H1 (cell line): ENCODE data around the gene NID1. TPM values are rescaled to one million over a fixed set of nuclear protein-coding genes. Genes with fewer than 3 reads are reported as not detected.

Experiments
- CTCF ChIA-PET: fragments of 300-600 bp; sonication (Branson Sonifier 250); formaldehyde crosslinking; loops from one replicate; lab custom pipeline; 2021; ENCODE audit not compliant: partially characterized antibody; lab: Charles Lee
- POLR2A ChIA-PET: fragments of 300-600 bp; sonication (Branson Sonifier 250); formaldehyde crosslinking; loops from one replicate; lab custom pipeline; 2021; ENCODE audit warnings: inconsistent platforms; ENCODE audit not compliant: partially characterized antibody; lab: Charles Lee
- DNase-seq, 2 experiments: peaks; one replicate each; pipeline versions ENCODE4 v3.0.0 to v3.0.0-alpha.2; 2010 to 2022; ENCODE audit warnings: low spot score in 2 of 2, low read depth in 1 of 2, mixed read lengths in 1 of 2
- FAIRE-seq: peaks from 2 replicates; lab custom pipeline; 2011; peaks lifted over from hg19 to GRCh38; lab: Jason Lieb, UNC
- H2AFZ ChIP-seq: 2 replicates; pipeline ENCODE4 v1.8.1; 2012; ENCODE audit warnings: low read length, inconsistent platforms
- H2AK5ac ChIP-seq: 2 replicates; pipeline ENCODE4 v1.6.1; 2013; ENCODE audit warnings: low read depth, low read length
- H2BK120ac ChIP-seq: replicated peaks from 2 replicates; pipeline ENCODE3; 2013; ENCODE audit warnings: low read depth, low read length, inconsistent platforms
- H2BK12ac ChIP-seq: 2 replicates; pipeline ENCODE4 v1.6.1; 2013; ENCODE audit warnings: low read depth, low read length
- H2BK15ac ChIP-seq: 2 replicates; pipeline ENCODE4 v1.6.1; 2013; ENCODE audit warnings: low read length
- H2BK20ac ChIP-seq: 2 replicates; pipeline ENCODE4 v1.6.1; 2013; ENCODE audit warnings: low read length
- H2BK5ac ChIP-seq: 2 replicates; pipeline ENCODE4 v1.6.1; 2013; ENCODE audit warnings: low read depth, low read length
- H3K14ac ChIP-seq: 2 replicates; pipeline ENCODE4 v1.6.1; 2013; ENCODE audit warnings: inconsistent platforms; ENCODE audit not compliant: insufficient read length
- H3K18ac ChIP-seq: 2 replicates; pipeline ENCODE4 v1.6.1; 2013; ENCODE audit warnings: low read length; ENCODE audit errors: extremely low read depth
- H3K23ac ChIP-seq: 2 replicates; pipeline ENCODE4 v1.6.1; 2013; ENCODE audit warnings: inconsistent platforms; ENCODE audit not compliant: insufficient read length
- H3K23me2 ChIP-seq: 2 replicates; pipeline ENCODE4 v1.6.1; 2013; ENCODE audit warnings: low read depth, low read length
- H3K27ac ChIP-seq: 2 replicates; pipeline ENCODE4 v1.6.1; 2011; ENCODE audit warnings: low read depth, low read length, inconsistent platforms
- H3K27me3 ChIP-seq, 4 experiments: replicated peaks in 1 of 4; 1 replicate in 1 of 4; 2 replicates in 3 of 4; pipeline versions ENCODE4 v1.6.1 to v1.8.1; 2011 to 2013; ENCODE audit warnings: low read length in 3 of 4, mild to moderate bottlenecking in 3 of 4, inconsistent platforms in 2 of 4, mixed read lengths in 2 of 4, moderate library complexity in 1 of 4; ENCODE audit not compliant: control insufficient read depth in 3 of 4, insufficient read depth in 3 of 4; ENCODE audit errors: extremely low read depth in 1 of 4
- H3K36me3 ChIP-seq, 4 experiments: 2 replicates each; pipeline versions ENCODE4 v1.6.1 to v1.8.1; 2011 to 2013; ENCODE audit warnings: mild to moderate bottlenecking in 4 of 4, low read length in 3 of 4, moderate library complexity in 2 of 4, control low read depth in 1 of 4, inconsistent platforms in 1 of 4; ENCODE audit not compliant: insufficient read depth in 4 of 4, control insufficient read depth in 2 of 4
- H3K4ac ChIP-seq: replicated peaks from 2 replicates; pipeline ENCODE3; 2013; ENCODE audit warnings: low read length, low read depth, mixed read lengths, inconsistent platforms; ENCODE audit not compliant: insufficient read length
- H3K4me1 ChIP-seq, 4 experiments: replicated peaks in 1 of 4; 1 replicate in 1 of 4; 2 replicates in 3 of 4; pipeline versions ENCODE4 v1.6.1 to v1.8.1; 2011 to 2013; ENCODE audit warnings: low read length in 3 of 4, inconsistent platforms in 2 of 4, mixed read lengths in 1 of 4; ENCODE audit not compliant: insufficient read depth in 4 of 4, control insufficient read depth in 3 of 4
- H3K4me2 ChIP-seq, 2 experiments: 2 replicates each; pipeline versions ENCODE4 v1.6.1 to v1.8.1; 2011 to 2013; ENCODE audit warnings: low read depth in 2 of 2, low read length in 2 of 2, control low read depth in 1 of 2, inconsistent platforms in 1 of 2, mild to moderate bottlenecking in 1 of 2; ENCODE audit not compliant: insufficient read depth in 1 of 2
- H3K4me3 ChIP-seq, 4 experiments: fragments of 200-600, 300-600 bp in 1 of 4; sonication (generic), shearing (Covaris generic), sonication (Bioruptor Twin) in 1 of 4; 2 replicates each; pipeline versions ENCODE4 v1.5.1 to v1.8.1; 2011 to 2016; ENCODE audit warnings: low read length in 4 of 4, low read depth in 3 of 4, control low read depth in 2 of 4, inconsistent platforms in 2 of 4, mild to moderate bottlenecking in 2 of 4, mixed read lengths in 1 of 4, moderate library complexity in 1 of 4; ENCODE audit not compliant: insufficient read depth in 2 of 4; ENCODE audit errors: extremely low read depth in 1 of 4
- H3K56ac ChIP-seq: replicated peaks from 2 replicates; pipeline ENCODE3; 2013; ENCODE audit warnings: low read depth, mild to moderate bottlenecking, mixed read lengths, low read length, inconsistent platforms; ENCODE audit not compliant: insufficient read length
- H3K79me1 ChIP-seq: 2 replicates; pipeline ENCODE4 v1.6.1; 2013; ENCODE audit warnings: low read depth, low read length, control low read depth
- H3K79me2 ChIP-seq, 2 experiments: 2 replicates each; pipeline versions ENCODE4 v1.6.1 to v1.8.1; 2012 to 2013; ENCODE audit warnings: low read length in 2 of 2, mild to moderate bottlenecking in 2 of 2, inconsistent platforms in 1 of 2; ENCODE audit not compliant: insufficient read depth in 2 of 2, control insufficient read depth in 1 of 2
- H3K9ac ChIP-seq, 4 experiments: replicated peaks in 1 of 4; 1 replicate in 1 of 4; 2 replicates in 3 of 4; pipeline versions ENCODE4 v1.6.1 to v1.8.1; 2011 to 2013; ENCODE audit warnings: low read depth in 3 of 4, low read length in 3 of 4, control low read depth in 2 of 4, mild to moderate bottlenecking in 2 of 4, moderate library complexity in 2 of 4, inconsistent platforms in 1 of 4; ENCODE audit errors: extremely low read depth in 1 of 4
- H3K9me3 ChIP-seq, 2 experiments: 2 replicates each; pipeline versions ENCODE4 v1.6.1 to v1.8.1; 2012 to 2013; ENCODE audit warnings: mild to moderate bottlenecking in 2 of 2, moderate library complexity in 2 of 2, control low read depth in 1 of 2, inconsistent platforms in 1 of 2, low read depth in 1 of 2, low read length in 1 of 2, mixed read lengths in 1 of 2; ENCODE audit not compliant: insufficient read depth in 2 of 2
- H4K20me1 ChIP-seq, 2 experiments: replicated peaks in 1 of 2; 2 replicates each; pipeline versions ENCODE3 to v1.8.1; 2011 to 2013; ENCODE audit warnings: inconsistent platforms in 2 of 2, low read length in 2 of 2, mild to moderate bottlenecking in 1 of 2; ENCODE audit not compliant: insufficient read depth in 2 of 2, control insufficient read depth in 1 of 2
- H4K5ac ChIP-seq: 2 replicates; pipeline ENCODE4 v1.6.1; 2013; ENCODE audit warnings: low read length, low read depth, mixed read lengths, inconsistent platforms; ENCODE audit not compliant: insufficient read length
- H4K8ac ChIP-seq: 2 replicates; pipeline ENCODE4 v1.8.0; 2013; ENCODE audit warnings: mild to moderate bottlenecking, moderate library complexity, low read length, inconsistent platforms; ENCODE audit not compliant: insufficient read depth; ENCODE audit errors: extremely low read depth
- H4K91ac ChIP-seq: replicated peaks from 2 replicates; pipeline ENCODE3; 2013; ENCODE audit warnings: low read length, mixed read lengths, inconsistent platforms; ENCODE audit not compliant: insufficient read length
- CBX8 ChIP-seq: fragments of 300-800, 300-1000 bp; sonication (generic); IDR thresholded peaks from 2 replicates; pipeline ENCODE4 v1.7.1; 2016; ENCODE audit warnings: low read depth, low read length, borderline replicate concordance
- CHD2 ChIP-seq: IDR thresholded peaks from 2 replicates; pipeline ENCODE4 v1.6.1; 2012; ENCODE audit warnings: low read length, improper control_type of control experiment
- KDM4A ChIP-seq: IDR thresholded peaks from one replicate; pipeline ENCODE4 v1.7.1; 2012; ENCODE audit warnings: low read depth, mild to moderate bottlenecking, moderate library complexity, low read length, inconsistent platforms; ENCODE audit not compliant: severe bottlenecking
- RAD21 ChIP-seq, 2 experiments: IDR thresholded peaks in 1 of 2; conservative IDR thresholded peaks in 1 of 2; 2 replicates each; pipeline ENCODE4 v1.6.1; 2011; ENCODE audit warnings: low read depth in 2 of 2, low read length in 2 of 2, improper control_type of control experiment in 1 of 2, inconsistent platforms in 1 of 2, mild to moderate bottlenecking in 1 of 2, moderate library complexity in 1 of 2
- RNF2 ChIP-seq: fragments of 200-900, 300-1000 bp; sonication (generic); IDR thresholded peaks from 2 replicates; pipeline ENCODE4 v1.7.1; 2016; ENCODE audit warnings: borderline replicate concordance, low read depth, mild to moderate bottlenecking, antibody characterized with exemption, low read length; ENCODE audit not compliant: poor library complexity, severe bottlenecking; ENCODE audit errors: missing control alignments
- SIX5 ChIP-seq: IDR thresholded peaks from 2 replicates; pipeline ENCODE4 v1.6.1; 2011; ENCODE audit warnings: mild to moderate bottlenecking, low read depth, low read length
- SUZ12 ChIP-seq: fragments of 200-600 bp; sonication (generic); IDR thresholded peaks from 2 replicates; pipeline ENCODE4 v1.6.1; 2012; ENCODE audit warnings: mild to moderate bottlenecking, inconsistent platforms, low read length, moderate library complexity, mixed read lengths
- TCF12 ChIP-seq: IDR thresholded peaks from 2 replicates; pipeline ENCODE4 v1.6.1; 2011; ENCODE audit warnings: low read depth, mild to moderate bottlenecking, low read length
- TEAD4 ChIP-seq: IDR thresholded peaks from 2 replicates; pipeline ENCODE4 v1.6.1; 2012; ENCODE audit warnings: low read depth, low read length, inconsistent platforms, mixed read lengths
- WGBS, 2 experiments: shearing (Covaris generic) in 1 of 2; methylation state at CpG; one replicate each; pipeline versions ENCODE4 v1.1.6 to v1.1.7; 2013 to 2015; ENCODE audit warnings: low lambda C conversion rate in 2 of 2, mixed read lengths in 2 of 2, inconsistent platforms in 1 of 2, low coverage in 1 of 2, missing lambda C conversion rate in 1 of 2; ENCODE audit not compliant: insufficient replicate concordance in 2 of 2, insufficient coverage in 1 of 2, insufficient read length in 1 of 2; ENCODE audit errors: extremely low coverage in 1 of 2, missing lambda C conversion rate in 1 of 2; 5-methylcytosine and 5-hydroxymethylcytosine counted together
- polyA plus RNA-seq, 7 experiments: library from polyadenylated mRNA; depleted of rRNA in 3 of 7; stranded (reverse) in 5 of 7; unstranded in 2 of 7; fragments of >200 nt in 5 of 7; fragments of 200-250 nt in 2 of 7; gene quantifications; 1 replicate in 5 of 7; 2 replicates in 1 of 7; 4 replicates in 1 of 7; pipeline versions ENCODE4 v1.2.1 to v1.2.3, GENCODE V29; 2011 to 2013; ENCODE audit warnings: missing spikeins in 2 of 7, mixed read lengths in 2 of 7
- total RNA-seq: library from RNA; stranded (reverse); fragmentation: NEBNext Ultra II Directional; extraction: Animal tissue kit (Norgen Biotek cat#: 25700); gene quantifications from 2 replicates; pipeline ENCODE4 v1.2.1, GENCODE V29; 2021
- TF ChIP-seq, protein P1 (sequence below): IDR thresholded peaks from 2 replicates; pipeline ENCODE4 v1.6.1; 2011; ENCODE audit warnings: low read length, improper control_type of control experiment

NID1 gene
- total and polyA plus RNA-seq, 2 of the 8 experiments (the other 6 are each of a cell fraction or from before 2014, with no cell fraction given): 20.9 to 25.4 TPM

DNA sequence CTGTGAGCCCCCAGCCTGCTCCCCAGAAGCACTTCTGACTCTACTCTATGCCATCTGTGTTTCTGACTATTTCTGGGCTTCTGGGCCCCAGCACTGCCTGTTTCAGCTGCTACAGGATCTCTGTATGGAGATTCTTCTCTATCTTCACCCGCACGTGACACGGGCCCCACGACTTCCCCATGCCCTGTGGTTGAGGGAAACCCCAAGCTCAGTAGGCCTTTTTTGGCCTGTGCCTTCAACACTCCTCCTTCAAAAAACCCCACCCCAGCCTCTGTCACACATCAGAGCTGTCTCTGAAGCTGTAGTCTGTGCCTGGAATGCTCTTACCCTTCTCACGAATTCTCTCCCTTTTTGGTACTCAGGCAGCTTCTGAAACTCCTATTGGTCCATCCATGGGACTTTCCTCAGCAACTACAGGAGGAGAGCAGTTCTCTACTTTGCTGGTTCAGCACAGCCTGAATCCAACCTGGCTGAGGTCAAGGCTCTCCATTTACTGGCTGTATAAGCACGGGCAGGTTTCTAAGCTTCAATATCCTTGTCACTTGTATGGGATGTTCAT, 2.0 kb upstream of the NID1 start:
- Histone ChIP-seq H4K8ac (no peak overlapping the region), H3K36me3 (no peaks in the 10 kb centered on the region), H4K5ac (no peak overlapping the region), H2BK5ac (no peak overlapping the region), H2AFZ (no peak overlapping the region), H3K79me1 (no peaks in the 10 kb centered on the region), H2BK20ac (no peak overlapping the region), H3K4ac (no peak overlapping the region), H3K4me3 (no peak overlapping the region), H3K79me2 (no peaks in the 10 kb centered on the region), H2BK15ac (peak overlapping the region; percentile 76), H3K4me2 (no peak overlapping the region), H3K27ac (no peak overlapping the region), H3K4me1 (peaks cover 3 to 11% (median 4%) of the 10 kb centered on the region in 4 experiments; a peak in 5 of 7 replicates), H2AK5ac (no peak overlapping the region), H3K27me3 (peaks cover 5 to 33% (median 24%) of the 10 kb centered on the region in 4 experiments; a peak in 6 of 7 replicates), H2BK120ac (no peak overlapping the region), H4K91ac (no peak overlapping the region), H3K14ac (no peak overlapping the region), H3K23ac (no peak overlapping the region), H3K23me2 (peaks cover 11% of the 10 kb centered on the region; the same call in 1 of the 2 replicates), H4K20me1 (no peaks in the 10 kb centered on the region), H3K9me3 (no peaks in the 10 kb centered on the region; a peak in 1 of 4 replicates), H3K9ac (no peak overlapping the region; a peak in 1 of 7 replicates), H3K18ac (no peak overlapping the region), H2BK12ac (peak overlapping the region; percentile 28; the same call in 1 of the 2 replicates), H3K56ac (no peak overlapping the region)
- FAIRE-seq (no peak), DNase-seq (no peak)
- TF ChIP-seq SIX5: no peak
- no peak for TF ChIP-seq TEAD4
- TF ChIP-seq KDM4A: no peak
- no peak for TF ChIP-seq CBX8
- no peak for TF ChIP-seq RAD21 (IDR thresholded peaks at IDR 0.05 in 1 of 2, conservative IDR thresholded peaks at IDR 0.05 in 1 of 2; ENCODE audit: low read depth in 2 of 2, low read length in 2 of 2)
- TF ChIP-seq SUZ12: no peak
- TF ChIP-seq TCF12: no peak
- no peak for TF ChIP-seq CHD2
- TF ChIP-seq RNF2: no peak
- TF ChIP-seq, protein P1, sequence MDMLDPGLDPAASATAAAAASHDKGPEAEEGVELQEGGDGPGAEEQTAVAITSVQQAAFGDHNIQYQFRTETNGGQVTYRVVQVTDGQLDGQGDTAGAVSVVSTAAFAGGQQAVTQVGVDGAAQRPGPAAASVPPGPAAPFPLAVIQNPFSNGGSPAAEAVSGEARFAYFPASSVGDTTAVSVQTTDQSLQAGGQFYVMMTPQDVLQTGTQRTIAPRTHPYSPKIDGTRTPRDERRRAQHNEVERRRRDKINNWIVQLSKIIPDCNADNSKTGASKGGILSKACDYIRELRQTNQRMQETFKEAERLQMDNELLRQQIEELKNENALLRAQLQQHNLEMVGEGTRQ: no peak
- POLR2A ChIA-PET: interaction anchor here (0.6 to 1.5 kb wide), 2 partner anchors 61 to 161 kb away, joined by 3 read pairs; no protein-coding TSS in a partner anchor
- WGBS, 2 experiments: 88% methylated on average over 6 of the region's 6 CpGs; no CpG with 5 or more reads in 1 of the 2 experiments
- CTCF ChIA-PET: interaction anchor here (0.6 to 1.2 kb wide), 4 partner anchors 10 to 436 kb away, joined by 3 to 4 read pairs (median 4); no protein-coding TSS in a partner anchor
